GM12872 (cell line): ENCODE data around the gene TTC34.

Experiments used
- CTCF ChIP-seq: IDR thresholded peaks from 3 replicates; pipeline ENCODE4 v1.5.1; 2011; ENCODE audit warnings: low read depth, mild to moderate bottlenecking, low read length, moderate library complexity; ENCODE audit not compliant: insufficient read depth

Gene TTC34

GRCh38 chr1:2812939-2813653 is 11.6 kb upstream of the TTC34 start:
- no peak for TF ChIP-seq CTCF

GRCh38 chr1:2812136-2812535 is 10.6 kb upstream of the TTC34 start:
- TF ChIP-seq CTCF = no peak

- TF ChIP-seq CTCF = no peak
Measured at GRCh38 chr1:2811533-2811918, 10.0 kb upstream of the TTC34 start.

- no peak for TF ChIP-seq CTCF
Measured at GRCh38 chr1:2810899-2811532, 9.5 kb upstream of the TTC34 start.

- no peak for TF ChIP-seq CTCF
Measured at GRCh38 chr1:2810281-2810680, 8.8 kb upstream of the TTC34 start.

GRCh38 chr1:2809656-2810055 is 8.2 kb upstream of the TTC34 start:
- no peak for TF ChIP-seq CTCF

GRCh38 chr1:2808831-2809605 is 7.5 kb upstream of the TTC34 start:
- no peak for TF ChIP-seq CTCF
